Activated T-cell treated with anti-CD3 and anti-CD28 coated beads for 24 hours (primary cell): ENCODE data around the gene ZNF423.

Source experiments
- DNase-seq: peaks from one replicate; pipeline ENCODE4 v3.0.0-alpha.2; 2020; ENCODE audit warnings: low read depth

The ZNF423 gene

GRCh38 chr16:49782405-49782804 is 73.5 kb downstream of the ZNF423 start:
- no peak for DNase-seq

DNA sequence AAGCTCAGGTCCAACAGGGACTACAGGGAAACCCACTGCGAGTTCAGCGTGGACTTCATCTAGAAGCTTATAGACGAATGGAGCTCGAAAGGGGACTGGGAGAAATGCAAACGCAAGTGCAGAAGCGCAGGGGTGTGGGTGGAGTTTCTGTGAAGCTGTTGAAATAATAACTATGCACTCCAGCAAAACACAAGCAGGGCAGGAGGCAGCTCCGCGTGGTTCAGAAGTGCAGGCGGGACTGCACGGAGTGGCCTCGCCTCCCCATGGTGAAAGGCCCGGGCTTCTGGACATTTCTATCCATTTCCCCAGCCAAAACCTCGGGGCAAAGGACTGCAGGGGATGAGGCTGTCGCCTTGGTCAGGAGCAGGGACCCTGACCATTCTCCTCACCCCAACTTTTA is 74.5 kb downstream of the ZNF423 start:
- no peak for DNase-seq

DNA sequence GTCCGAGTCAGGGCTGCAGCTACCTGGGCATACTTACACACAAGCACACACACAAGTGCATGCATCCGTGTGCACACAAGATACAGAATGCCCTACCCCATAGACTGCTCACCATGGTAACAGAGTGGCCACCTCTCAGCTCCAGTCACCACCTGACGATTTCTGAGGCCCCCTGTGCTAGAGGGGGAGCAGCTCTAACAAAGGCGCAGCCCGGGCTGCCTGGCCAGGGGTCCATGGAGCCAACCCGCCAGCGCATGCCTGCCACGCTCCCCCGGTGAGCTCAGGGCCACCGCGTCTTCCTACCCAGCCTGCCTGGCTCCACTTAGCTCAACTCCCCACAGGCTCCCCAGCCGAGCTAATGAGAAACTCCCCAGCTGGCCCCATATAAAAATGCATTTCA is 75.5 kb downstream of the ZNF423 start:
- DNase-seq, result no peak

GRCh38 chr16:49779979-49780378 is 75.9 kb downstream of the ZNF423 start:
- no peak for DNase-seq

GRCh38 chr16:49778202-49778930 is 77.5 kb downstream of the ZNF423 start:
- DNase-seq, result no peak

- DNase-seq, result no peak
Observed at GRCh38 chr16:49776734-49777133, 79.2 kb downstream of the ZNF423 start.

- DNase-seq, result no peak
Observed at GRCh38 chr16:49776085-49776595, 79.8 kb downstream of the ZNF423 start.

GRCh38 chr16:49775581-49775980 is 80.3 kb downstream of the ZNF423 start:
- no peak for DNase-seq

- no peak for DNase-seq
Observed at GRCh38 chr16:49775018-49775417, 80.9 kb downstream of the ZNF423 start.

GRCh38 chr16:49773534-49774475 is 82.1 kb downstream of the ZNF423 start:
- DNase-seq, result no peak

GRCh38 chr16:49767998-49768397 is 87.9 kb downstream of the ZNF423 start:
- no peak for DNase-seq

DNA sequence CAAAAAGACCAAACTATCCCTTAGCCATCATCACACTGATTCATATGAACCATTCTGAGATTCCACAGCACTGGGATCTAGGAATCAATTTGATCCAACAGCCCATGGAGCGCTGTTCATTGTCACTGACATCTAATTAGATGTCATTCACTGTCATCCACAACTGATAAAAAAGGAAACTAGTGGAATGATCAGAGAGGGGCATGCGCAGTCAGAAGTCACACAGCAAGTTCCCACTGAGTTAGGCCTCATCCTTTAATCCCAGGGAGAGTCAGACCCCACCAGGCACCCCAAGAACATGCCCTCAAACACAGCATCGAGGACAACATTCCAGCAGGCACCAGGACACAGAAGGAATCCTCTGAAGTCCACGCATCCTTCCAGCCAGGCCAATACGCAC is 88.5 kb downstream of the ZNF423 start:
- no peak for DNase-seq

DNA sequence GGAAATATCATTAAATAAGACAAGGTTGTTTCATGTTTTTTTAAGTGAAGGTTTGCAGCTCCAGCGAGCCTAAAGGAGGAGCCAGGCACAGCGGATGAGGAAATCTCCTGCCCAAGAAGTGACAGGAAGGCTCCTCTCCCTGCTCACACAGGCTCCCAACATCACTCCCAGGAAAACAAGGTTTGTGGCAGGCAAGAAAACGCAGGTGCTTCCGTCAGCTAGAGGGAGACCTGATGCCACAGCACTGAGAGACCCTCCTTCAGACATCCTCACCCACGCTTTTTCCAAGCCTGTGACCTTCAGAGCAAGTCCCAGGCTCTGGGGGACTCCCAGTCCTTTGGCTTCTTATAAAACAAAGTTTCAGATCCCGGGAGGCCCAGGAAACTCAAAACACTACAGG is 89.7 kb downstream of the ZNF423 start:
- no peak for DNase-seq

GRCh38 chr16:49763826-49764225 is 92.1 kb downstream of the ZNF423 start:
- DNase-seq, result no peak

DNA sequence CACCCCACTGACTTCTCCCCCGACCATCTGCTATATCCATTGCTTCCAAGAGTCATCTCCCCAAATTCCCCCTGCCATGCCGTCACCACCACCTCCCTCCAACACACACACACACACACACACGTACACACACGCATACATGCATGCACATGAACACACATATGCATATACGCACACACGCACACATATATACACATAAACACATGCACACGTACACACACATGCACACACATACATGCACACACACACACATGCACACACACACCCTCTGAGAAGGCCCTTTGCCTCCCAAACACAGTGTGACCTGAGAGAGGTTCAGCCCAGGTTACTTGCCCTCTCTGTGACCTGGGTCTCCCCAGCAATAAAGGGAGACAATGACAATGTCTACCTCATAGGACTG is 95.1 kb downstream of the ZNF423 start:
- no peak for DNase-seq

- no peak for DNase-seq
Observed at GRCh38 chr16:49757559-49758069, 98.3 kb downstream of the ZNF423 start.

DNA sequence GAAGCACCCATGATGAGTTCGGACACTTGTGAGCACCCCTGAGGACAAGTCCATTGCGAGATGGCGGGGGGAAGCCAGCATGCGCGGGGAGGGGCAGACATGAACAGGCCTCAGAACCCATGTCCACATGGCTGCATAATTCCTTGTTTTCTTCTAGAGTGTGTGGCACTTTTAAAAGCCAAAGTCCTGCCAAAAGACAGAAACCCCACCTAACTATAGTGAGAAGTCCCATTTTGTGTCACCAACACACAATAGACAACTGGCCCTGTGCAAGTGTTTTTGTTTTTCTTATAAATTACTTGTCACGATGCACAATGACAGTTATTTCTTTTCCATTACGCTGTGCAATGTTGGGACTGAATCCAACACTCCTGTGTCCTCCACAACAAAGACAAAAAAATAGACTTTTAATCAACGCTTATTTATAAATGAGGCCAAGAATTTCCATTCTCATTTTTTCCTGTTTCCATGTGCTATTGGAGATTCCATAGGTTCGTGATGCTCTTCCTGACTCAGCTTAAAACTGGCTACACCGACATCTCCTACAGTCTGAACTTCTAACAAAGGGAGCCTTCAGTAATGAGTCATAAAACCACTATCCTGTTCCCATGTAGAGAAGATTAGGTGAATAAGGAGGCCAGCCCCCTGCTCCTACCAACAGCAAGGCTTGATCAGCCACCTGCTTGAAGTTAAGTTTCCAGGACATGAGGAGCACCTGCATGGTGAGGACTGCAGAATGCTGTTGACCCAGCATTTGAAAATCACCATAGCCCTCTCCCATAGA is 98.9 kb downstream of the ZNF423 start:
- DNase-seq, result no peak

DNA sequence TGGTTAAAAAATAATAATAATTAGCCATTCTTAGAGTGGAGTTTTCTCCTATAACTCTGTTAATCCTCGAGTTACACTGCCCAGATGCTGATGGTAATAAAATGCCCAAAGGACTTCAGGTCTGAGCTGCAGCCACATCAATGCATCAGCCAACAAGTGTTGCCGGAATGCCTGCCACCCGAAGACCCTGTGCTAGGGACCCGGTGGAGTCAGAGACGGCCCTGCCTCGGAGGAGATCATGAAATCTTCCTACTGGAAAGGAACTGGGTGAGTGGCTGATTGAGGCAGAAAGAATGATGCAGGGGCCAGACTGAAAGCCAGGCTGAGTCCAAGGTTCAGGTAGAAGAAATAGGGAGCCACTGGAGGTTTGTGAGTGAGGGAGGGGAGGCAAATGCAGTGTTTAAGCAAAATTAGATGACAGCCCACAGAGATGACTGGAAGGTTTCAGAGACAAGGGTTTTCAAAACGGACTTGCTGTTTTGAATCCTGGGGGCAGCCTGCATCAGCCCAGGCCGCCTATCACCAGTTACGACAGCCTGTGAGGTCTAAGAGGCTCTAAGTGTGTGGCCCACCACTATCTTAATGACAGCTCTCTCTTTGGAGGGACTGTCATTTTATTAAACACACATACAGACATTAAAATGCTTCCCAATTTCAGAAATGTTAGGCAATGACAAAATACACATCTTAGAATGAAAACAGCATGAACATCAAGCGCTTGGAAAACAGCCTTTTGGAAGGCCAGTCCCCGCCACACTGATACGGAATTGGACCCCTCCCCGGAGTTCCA is 100.0 kb downstream of the ZNF423 start:
- no peak for DNase-seq

DNA sequence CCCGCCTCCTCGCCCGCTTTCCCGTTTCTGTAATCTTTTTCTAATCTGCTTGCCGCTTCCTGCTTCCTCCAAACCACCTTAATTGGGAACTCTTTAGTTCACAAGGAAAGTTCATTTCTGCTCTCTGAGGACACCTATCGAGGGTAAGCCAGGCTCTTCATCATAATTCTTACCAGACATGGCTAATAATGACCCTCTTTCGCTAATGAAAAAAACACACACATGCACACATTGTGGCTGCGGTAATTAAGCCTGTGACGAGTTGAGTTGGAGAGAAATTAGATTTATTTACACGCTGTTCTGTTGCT is 100.6 kb downstream of the ZNF423 start:
- no peak for DNase-seq

DNA sequence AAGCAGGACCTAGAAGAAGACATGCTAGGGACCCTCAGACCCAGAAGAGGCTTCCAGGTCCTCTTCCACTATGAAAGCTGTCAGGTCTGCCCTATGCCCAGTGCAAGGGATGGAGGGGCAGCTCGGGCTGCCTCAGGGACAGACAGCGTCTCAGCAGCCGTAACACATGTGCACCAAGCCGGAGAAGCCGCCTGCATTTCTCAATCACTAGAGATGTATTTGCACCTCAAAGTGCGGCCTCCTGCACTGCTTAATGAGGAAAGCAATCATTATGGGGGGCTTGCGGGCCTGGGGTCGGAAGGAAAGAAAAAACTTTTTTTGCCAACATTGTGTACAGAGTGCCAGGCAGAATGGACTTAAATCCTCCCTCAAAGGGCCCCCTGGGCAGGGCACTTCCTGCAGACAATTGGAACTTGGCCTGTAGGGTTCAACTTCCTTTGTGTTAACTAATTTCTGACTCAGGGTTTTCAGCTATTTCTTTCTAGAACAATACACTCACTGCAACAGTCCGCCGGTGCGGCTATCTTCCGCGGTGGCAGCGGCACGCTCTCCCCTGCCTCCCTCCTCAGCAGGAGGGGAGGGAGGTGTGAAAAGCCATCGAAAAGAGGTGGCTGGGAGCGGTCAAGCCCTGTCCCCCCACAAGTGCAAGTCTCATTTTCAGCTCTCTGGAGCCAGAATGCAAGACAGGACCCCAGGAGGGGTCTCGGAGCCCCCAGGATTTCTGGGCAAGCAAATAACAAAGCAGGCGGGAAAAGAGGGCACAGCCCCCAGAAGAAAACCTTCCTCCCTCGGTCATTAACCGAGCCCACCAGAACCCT is 101.2 kb downstream of the ZNF423 start:
- no peak for DNase-seq
